RWPE1 (cell line): ENCODE data around the gene ASCC2.

Experiments used
- CTCF ChIA-PET: fragments of 350-600 bp; sonication (Branson Sonifier 250); formaldehyde crosslinking; extraction: SDS; loops from one replicate; lab custom pipeline; 2021; lab: Yijun Ruan, JAX
- POLR2A ChIA-PET: fragments of 400-600 bp; formaldehyde crosslinking; extraction: SDS; loops from one replicate; lab custom pipeline; 2020; ENCODE audit warnings: antibody characterized with exemption; ENCODE audit not compliant: low non-redundant PET; lab: Yijun Ruan, JAX
- DNase-seq: peaks from one replicate; pipeline ENCODE4 v3.0.0; 2012; ENCODE audit warnings: low spot score
- H3K27ac ChIP-seq: fragments of 450-650 bp; 2 replicates; pipeline ENCODE4 v1.5.1; 2017
- TF ChIP-seq, protein P1 (sequence below): fragments of 450-650 bp; conservative IDR thresholded peaks from 2 replicates; pipeline ENCODE4 v1.5.1; 2017; ENCODE audit warnings: low read depth, mild to moderate bottlenecking

Gene ASCC2

DNA sequence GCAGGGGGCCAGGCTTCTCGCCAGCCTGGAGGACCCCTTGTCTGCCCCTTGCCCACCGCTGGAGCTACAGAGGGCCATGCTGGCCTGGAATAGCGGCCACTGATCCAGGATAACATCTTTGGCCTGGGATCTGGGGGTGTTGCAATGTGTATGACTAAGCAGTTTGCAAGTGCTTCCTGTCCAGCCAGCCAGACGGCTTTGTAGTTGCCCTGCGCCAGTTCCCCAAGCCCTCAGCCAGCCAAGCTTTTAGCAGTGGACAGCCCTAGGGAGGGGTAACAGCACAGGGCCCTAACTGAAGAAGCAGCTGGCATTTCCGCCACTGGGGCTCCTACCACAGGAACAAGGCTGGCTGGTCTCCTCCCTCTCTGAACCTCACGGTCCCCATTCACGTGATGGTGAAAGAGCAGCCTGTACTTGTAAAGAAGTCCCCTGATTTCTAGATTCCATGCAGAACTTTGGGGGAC is 38.8 kb downstream of the ASCC2 start:
- peak; percentile 89 for DNase-seq
- H3K27ac ChIP-seq, result peak overlapping the region; percentile 88
- TF ChIP-seq, protein P1, sequence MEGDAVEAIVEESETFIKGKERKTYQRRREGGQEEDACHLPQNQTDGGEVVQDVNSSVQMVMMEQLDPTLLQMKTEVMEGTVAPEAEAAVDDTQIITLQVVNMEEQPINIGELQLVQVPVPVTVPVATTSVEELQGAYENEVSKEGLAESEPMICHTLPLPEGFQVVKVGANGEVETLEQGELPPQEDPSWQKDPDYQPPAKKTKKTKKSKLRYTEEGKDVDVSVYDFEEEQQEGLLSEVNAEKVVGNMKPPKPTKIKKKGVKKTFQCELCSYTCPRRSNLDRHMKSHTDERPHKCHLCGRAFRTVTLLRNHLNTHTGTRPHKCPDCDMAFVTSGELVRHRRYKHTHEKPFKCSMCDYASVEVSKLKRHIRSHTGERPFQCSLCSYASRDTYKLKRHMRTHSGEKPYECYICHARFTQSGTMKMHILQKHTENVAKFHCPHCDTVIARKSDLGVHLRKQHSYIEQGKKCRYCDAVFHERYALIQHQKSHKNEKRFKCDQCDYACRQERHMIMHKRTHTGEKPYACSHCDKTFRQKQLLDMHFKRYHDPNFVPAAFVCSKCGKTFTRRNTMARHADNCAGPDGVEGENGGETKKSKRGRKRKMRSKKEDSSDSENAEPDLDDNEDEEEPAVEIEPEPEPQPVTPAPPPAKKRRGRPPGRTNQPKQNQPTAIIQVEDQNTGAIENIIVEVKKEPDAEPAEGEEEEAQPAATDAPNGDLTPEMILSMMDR, result no peak
- POLR2A ChIA-PET, result interaction anchor here (0.7 kb wide), 1 partner anchor 408 kb away, joined by 3 read pairs; no protein-coding TSS in a partner anchor
- CTCF ChIA-PET, result no interaction called here

DNA sequence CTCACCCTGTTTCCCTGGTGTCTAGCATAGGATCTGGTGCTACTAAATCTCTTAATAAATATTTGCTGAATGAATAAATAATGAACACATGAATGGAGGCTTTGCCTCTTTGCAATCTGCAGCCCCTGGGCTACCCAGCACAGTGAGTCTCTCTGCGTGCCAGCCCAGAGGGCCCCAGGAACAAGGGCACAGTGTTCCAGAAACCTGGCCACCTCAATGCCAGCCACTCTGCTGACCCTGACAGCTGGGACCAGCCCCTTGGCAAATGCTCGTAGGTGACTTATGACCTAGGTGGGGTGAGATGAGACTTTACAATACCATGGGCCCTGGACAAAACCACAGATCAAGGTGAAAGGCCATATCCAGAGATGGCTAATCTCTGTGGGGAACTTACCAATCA is 39.3 kb downstream of the ASCC2 start:
- H3K27ac ChIP-seq, result peak overlapping the region; percentile 88
- POLR2A ChIA-PET, result interaction anchor here (0.7 kb wide), 1 partner anchor 408 kb away, joined by 3 read pairs; no protein-coding TSS in a partner anchor
- no peak for DNase-seq
- TF ChIP-seq, protein P1, result no peak
- CTCF ChIA-PET, result no interaction called here

DNA sequence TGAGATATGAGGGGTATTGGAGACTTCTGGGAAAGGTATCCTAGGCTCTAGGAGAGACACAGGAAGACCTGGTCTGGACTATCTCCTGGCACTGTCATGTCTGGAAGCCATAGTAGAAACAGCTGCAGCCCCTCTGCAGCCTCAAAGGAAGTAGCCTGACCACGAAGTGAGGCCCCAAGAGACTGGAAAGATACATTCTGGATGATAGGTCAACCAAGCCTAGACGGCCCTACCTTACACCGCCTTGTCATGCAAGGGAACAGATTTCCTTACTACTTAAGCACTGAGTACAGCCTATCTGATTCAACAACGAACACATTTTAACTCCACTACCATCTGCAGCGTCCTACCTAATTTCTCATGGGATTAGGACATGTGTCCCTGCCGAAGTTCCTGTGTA is 39.8 kb downstream of the ASCC2 start:
- peak overlapping the region; percentile 88 for H3K27ac ChIP-seq
- no peak for DNase-seq
- TF ChIP-seq, protein P1, result no peak
- ChIA-PET CTCF (no interaction called here), POLR2A (no interaction called here)

DNA sequence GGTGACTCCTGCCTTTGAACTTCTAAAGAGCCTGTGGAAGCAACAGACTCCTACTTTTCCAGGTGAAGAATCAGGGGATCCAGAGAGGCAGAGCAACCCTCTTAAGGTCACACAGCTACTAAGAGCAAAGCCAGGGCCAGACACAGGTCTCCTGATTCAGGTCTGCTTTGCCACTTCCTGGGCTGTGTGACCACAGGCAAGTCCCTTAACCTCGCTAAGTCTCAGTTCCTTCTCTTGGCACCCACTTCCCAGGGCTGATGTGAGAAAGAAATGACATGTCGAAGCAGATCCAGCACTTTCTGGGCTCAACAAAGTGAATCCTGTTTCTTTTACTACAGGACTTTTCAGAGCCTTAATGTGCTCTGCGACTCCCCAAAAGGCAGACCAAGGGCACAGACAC is 40.7 kb downstream of the ASCC2 start:
- TF ChIP-seq, protein P1, result no peak
- peak overlapping the region; percentile 88 for H3K27ac ChIP-seq
- POLR2A ChIA-PET, result no interaction called here
- DNase-seq, result no peak
- CTCF ChIA-PET, result no interaction called here

DNA sequence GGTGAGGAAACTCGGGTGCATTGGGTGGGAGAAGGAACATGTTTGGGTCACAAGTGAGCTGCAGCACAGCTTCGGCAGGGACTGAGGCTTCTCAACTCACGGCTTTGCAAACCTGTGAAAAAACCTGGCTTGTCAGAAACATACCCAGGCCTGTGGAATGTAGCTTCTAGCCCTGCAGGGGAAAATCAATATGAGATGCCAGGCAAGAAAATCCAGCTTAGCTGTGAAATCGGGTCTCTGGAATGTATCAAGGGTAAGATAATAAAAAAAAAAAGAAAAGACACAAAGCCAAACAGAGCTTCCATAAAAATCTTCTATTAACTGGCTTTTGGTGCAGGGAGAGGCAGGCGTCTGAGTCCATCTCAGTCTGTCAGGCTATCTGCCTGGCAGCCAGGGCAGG is 42.4 kb downstream of the ASCC2 start:
- CTCF ChIA-PET, result no interaction called here

DNA sequence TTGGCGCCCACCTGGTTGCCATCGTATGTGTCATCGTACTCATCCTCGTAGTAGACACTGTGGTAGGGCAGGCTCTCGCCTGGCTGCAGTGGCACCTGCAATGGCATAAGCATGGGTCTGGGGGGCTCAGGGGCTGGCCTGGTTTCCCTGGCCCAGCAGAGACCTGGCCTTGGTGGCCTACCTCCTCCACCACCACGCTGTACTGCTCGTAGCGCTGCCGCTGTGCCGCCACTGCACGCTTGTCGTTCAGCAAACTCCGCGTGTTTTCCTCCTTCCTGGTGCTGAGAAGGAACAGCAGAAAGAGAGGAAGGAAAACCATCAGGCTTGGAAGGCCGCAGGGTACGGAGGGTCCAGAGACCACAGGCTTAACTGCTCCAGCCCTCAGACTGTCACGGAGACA is 44.7 kb downstream of the ASCC2 start:
- TF ChIP-seq, protein P1, result no peak
- POLR2A ChIA-PET, result no interaction called here
- CTCF ChIA-PET, result no interaction called here
- no peak for DNase-seq
- no peak overlapping the region for H3K27ac ChIP-seq

More for the DNA sequence above, 42.4 kb downstream of the ASCC2 start:
- DNase-seq, result no peak
- TF ChIP-seq, protein P1, result no peak
- H3K27ac ChIP-seq, result peak overlapping the region; percentile 88; the same call in 1 of the 2 replicates
- POLR2A ChIA-PET, result no interaction called here
